Loucy (cell line): Measurements from ENCODE around the gene FPR2.

Experiments used
- H2AFZ ChIP-seq: fragments of 200-600 bp; sonication (generic); 2 replicates; pipeline ENCODE4 v1.6.0; 2016; ENCODE audit warnings: antibody characterized with exemption, mild to moderate bottlenecking, low read length, moderate library complexity
- H3F3A ChIP-seq: fragments of 200-600 bp; 2 replicates; pipeline ENCODE4 v1.6.0; 2016; ENCODE audit warnings: antibody characterized with exemption, low read depth, mild to moderate bottlenecking
- H3K27me3 ChIP-seq: fragments of 200-600 bp; sonication (generic); 2 replicates; pipeline ENCODE4 v1.6.1; 2014; ENCODE audit warnings: low read length, mild to moderate bottlenecking; ENCODE audit not compliant: insufficient read depth, poor library complexity, severe bottlenecking
- H3K36me3 ChIP-seq: fragments of 200-600 bp; sonication (generic); 2 replicates; pipeline ENCODE4 v1.6.1; 2016; ENCODE audit warnings: low read length; ENCODE audit not compliant: insufficient read depth
- H3K4me1 ChIP-seq: fragments of 200-600 bp; sonication (generic); 2 replicates; pipeline ENCODE4 v1.5.1; 2014; ENCODE audit warnings: low read length, mild to moderate bottlenecking; ENCODE audit not compliant: insufficient read depth, poor library complexity, severe bottlenecking
- H3K4me2 ChIP-seq: fragments of 200-600 bp; sonication (generic); 2 replicates; pipeline ENCODE4 v1.6.0; 2014; ENCODE audit warnings: antibody characterized with exemption, low read length, low read depth, mild to moderate bottlenecking; ENCODE audit not compliant: poor library complexity, severe bottlenecking
- H3K4me3 ChIP-seq: fragments of 200-600 bp; sonication (generic); 2 replicates; pipeline ENCODE4 v1.5.1; 2014; ENCODE audit warnings: low read length, mild to moderate bottlenecking, mixed read lengths; ENCODE audit not compliant: poor library complexity, severe bottlenecking
- H3K79me2 ChIP-seq: fragments of 200-600 bp; sonication (generic); 2 replicates; pipeline ENCODE4 v1.6.1; 2014; ENCODE audit warnings: low read length; ENCODE audit not compliant: insufficient read depth
- H3K9ac ChIP-seq: fragments of 200-600 bp; sonication (generic); 2 replicates; pipeline ENCODE4 v1.6.0; 2014; ENCODE audit warnings: mild to moderate bottlenecking, low read depth, low read length, moderate library complexity; ENCODE audit not compliant: poor library complexity, severe bottlenecking
- H3K9me2 ChIP-seq: fragments of 200-600 bp; sonication (generic); replicated peaks from 2 replicates; pipeline ENCODE4 v1.6.1; 2016; ENCODE audit warnings: low read depth, low read length, mixed read lengths
- H3K9me3 ChIP-seq: fragments of 200-600 bp; sonication (generic); 2 replicates; pipeline ENCODE4 v1.6.1; 2014; ENCODE audit warnings: mild to moderate bottlenecking, antibody characterized with exemption, low read length, low read depth; ENCODE audit not compliant: insufficient read depth
- H4K20me1 ChIP-seq: fragments of 200-600 bp; sonication (generic); 2 replicates; pipeline ENCODE4 v1.6.0; 2014; ENCODE audit warnings: antibody characterized with exemption, low read length, mild to moderate bottlenecking; ENCODE audit not compliant: insufficient read depth, poor library complexity, severe bottlenecking
- CTCF ChIP-seq: fragments of 200-600 bp; sonication (generic); conservative IDR thresholded peaks from 2 replicates; pipeline ENCODE4 v1.5.1; 2014; ENCODE audit warnings: mild to moderate bottlenecking, antibody characterized with exemption, low read length
- EZH2phosphoT487 ChIP-seq: fragments of 200-600 bp; IDR thresholded peaks from 2 replicates; pipeline ENCODE4 v1.6.1; 2018; ENCODE audit warnings: antibody characterized with exemption, mild to moderate bottlenecking, moderate library complexity, borderline replicate concordance

Gene FPR2

DNA sequence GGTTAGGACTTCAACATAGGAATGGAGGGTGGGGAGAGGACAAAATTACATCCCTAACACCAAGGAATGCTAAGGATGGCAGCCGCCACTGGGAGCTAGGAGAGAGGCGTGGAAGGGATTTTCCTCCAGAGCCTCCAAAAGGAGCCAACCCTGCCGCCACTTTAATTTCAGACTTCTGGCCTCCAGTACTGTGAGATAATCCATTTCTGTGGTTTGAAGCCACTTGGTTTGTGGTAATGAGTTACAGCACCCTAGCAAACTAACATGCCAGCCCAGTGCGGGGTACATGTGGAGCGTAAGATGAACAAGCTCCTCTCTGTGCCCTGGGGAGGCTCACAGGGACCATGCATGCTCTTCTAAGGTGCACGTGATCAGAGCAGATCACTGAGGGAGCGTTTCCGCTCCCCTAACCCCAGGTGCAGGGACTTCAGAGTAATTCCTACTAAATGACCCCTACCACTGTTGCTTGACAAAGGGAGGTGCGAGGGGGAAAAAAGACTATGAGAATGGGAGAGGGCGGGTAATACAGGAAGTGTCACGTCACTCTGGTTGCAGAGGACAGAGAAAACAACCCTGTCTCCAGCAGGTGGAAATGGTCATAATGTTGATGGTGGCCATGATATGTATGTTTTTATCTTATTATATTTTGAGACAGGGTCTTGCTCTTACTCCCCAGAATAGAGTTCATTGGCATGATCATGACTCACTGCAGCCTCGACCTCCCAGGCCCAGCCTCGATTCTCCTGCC lies 21.3 kb upstream of the FPR2 start:
- Histone ChIP-seq H2AFZ (no peak overlapping the region), H3K4me1 (no peaks in the 10 kb centered on the region), H3K9me2 (no peaks in the 10 kb centered on the region), H3K79me2 (no peaks in the 10 kb centered on the region), H3K27me3 (no peaks in the 10 kb centered on the region), H3K9ac (no peak overlapping the region), H3K9me3 (no peaks in the 10 kb centered on the region), H3F3A (no peaks in the 10 kb centered on the region), H3K4me2 (no peak overlapping the region), H3K36me3 (no peaks in the 10 kb centered on the region), H4K20me1 (no peaks in the 10 kb centered on the region), H3K4me3 (no peak overlapping the region)
- TF ChIP-seq CTCF, result no peak
- no peak for TF ChIP-seq EZH2phosphoT487

DNA sequence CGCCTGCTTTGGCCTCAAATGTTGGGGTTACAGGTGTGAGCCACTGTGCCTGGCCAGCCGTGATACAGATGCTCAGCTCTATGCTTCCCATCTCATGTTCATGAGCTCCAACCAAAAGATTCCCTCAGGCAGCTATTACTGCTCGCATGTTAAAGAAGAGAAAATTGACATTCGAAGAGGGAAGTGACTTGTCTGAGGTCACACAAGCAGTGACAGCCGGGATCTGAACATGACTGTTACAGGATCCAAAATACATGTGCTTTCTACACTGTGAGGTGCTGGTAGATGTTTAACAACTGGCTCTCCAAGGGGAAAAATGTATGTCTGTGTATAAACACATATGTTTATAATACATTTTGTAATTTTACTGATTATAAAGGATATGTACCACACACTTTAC lies 20.6 kb upstream of the FPR2 start:
- Histone ChIP-seq H3K79me2 (no peaks in the 10 kb centered on the region), H3K27me3 (no peaks in the 10 kb centered on the region), H3F3A (no peaks in the 10 kb centered on the region), H3K9ac (no peak overlapping the region), H3K36me3 (no peaks in the 10 kb centered on the region), H3K9me2 (no peaks in the 10 kb centered on the region), H2AFZ (no peak overlapping the region), H3K4me2 (no peak overlapping the region), H4K20me1 (no peaks in the 10 kb centered on the region), H3K9me3 (no peaks in the 10 kb centered on the region), H3K4me3 (no peak overlapping the region), H3K4me1 (no peaks in the 10 kb centered on the region)
- TF ChIP-seq EZH2phosphoT487 (no peak), CTCF (no peak)

DNA sequence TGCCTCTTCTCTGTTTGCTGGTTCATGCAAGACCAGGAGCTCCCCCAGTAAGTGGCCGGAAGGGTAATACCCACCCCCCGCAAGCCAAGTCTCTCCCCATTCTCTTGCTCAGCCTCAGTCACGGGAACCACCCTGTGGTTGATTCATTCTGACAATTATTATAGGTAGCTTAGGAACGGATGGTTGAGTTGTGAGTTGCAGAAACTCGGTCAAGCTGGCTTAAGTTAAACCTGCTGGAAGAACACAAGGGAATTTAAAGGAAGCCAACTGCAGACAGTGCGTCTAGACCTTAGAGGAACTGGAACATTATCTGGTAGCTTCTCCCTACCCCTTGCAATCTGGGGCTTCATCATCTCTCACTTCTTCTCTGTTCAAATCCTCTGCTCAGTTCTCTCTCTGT lies 18.2 kb upstream of the FPR2 start:
- Histone ChIP-seq H4K20me1 (no peaks in the 10 kb centered on the region), H3K4me1 (no peaks in the 10 kb centered on the region), H3K4me2 (no peak overlapping the region), H3K9me3 (no peaks in the 10 kb centered on the region; the same call in 1 of the 2 replicates), H3K79me2 (no peaks in the 10 kb centered on the region), H3F3A (no peaks in the 10 kb centered on the region), H3K27me3 (no peaks in the 10 kb centered on the region), H2AFZ (no peak overlapping the region), H3K36me3 (no peaks in the 10 kb centered on the region), H3K9ac (no peak overlapping the region), H3K4me3 (no peak overlapping the region), H3K9me2 (no peaks in the 10 kb centered on the region)
- TF ChIP-seq EZH2phosphoT487, result no peak
- no peak for TF ChIP-seq CTCF
